ENCODE results near the gene GPR87.

DNA sequence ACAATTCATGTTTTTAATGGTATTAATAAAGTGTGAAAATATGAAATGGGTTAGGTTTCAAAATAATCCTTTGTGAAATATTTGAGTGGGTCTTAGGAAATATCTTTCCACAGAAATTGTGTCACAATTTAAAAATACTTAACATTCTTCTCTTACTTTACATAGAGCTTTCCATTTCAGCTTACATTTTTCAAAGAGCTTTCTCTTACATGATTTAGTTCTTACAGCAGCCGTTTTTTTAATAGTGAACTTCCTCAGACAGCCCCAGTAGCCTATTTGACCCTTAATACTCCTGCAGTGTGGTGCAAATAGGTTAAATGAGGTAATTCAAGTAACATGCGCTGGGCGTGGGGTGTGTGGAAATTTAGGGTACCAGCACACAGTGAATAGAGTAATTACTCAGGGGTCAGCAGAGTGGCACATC lies 46.1 kb upstream of the GPR87 start:
- TF ChIP-seq, protein P1, sequence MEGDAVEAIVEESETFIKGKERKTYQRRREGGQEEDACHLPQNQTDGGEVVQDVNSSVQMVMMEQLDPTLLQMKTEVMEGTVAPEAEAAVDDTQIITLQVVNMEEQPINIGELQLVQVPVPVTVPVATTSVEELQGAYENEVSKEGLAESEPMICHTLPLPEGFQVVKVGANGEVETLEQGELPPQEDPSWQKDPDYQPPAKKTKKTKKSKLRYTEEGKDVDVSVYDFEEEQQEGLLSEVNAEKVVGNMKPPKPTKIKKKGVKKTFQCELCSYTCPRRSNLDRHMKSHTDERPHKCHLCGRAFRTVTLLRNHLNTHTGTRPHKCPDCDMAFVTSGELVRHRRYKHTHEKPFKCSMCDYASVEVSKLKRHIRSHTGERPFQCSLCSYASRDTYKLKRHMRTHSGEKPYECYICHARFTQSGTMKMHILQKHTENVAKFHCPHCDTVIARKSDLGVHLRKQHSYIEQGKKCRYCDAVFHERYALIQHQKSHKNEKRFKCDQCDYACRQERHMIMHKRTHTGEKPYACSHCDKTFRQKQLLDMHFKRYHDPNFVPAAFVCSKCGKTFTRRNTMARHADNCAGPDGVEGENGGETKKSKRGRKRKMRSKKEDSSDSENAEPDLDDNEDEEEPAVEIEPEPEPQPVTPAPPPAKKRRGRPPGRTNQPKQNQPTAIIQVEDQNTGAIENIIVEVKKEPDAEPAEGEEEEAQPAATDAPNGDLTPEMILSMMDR (conservative IDR thresholded peaks at IDR 0.05), result no peak
- TF ChIP-seq EZH2 (IDR thresholded peaks at IDR 0.05; ENCODE audit: low read depth), result no peak

Measured in PC-9 (cell line).